ENCODE data around the gene TSHB.

The TSHB gene

GRCh38 chr1:115052454-115053083 lies 22.9 kb downstream of the TSHB start:
- Histone ChIP-seq H3K4me3 (ENCODE audit: low read depth, low read length) (no peak overlapping the region), H3K4me1 (ENCODE audit: control insufficient read depth, insufficient read depth, low read length) (no peaks in the 10 kb centered on the region), H3K27ac (ENCODE audit: extremely low read depth, low read depth, low read length) (no peak overlapping the region), H3K9me3 (ENCODE audit: control insufficient read depth, insufficient read depth, low read depth, low read length) (no peaks in the 10 kb centered on the region), H3K36me3 (ENCODE audit: control insufficient read depth in 2 of 2, insufficient read depth in 1 of 2, low read length in 2 of 2) (no peaks in the 10 kb centered on the region)
- CTCF ChIA-PET, result interaction anchor here (0.7 to 5.5 kb wide), 32 partner anchors 11 to 1075 kb away, joined by 3 to 61 read pairs (median 5); partner anchors contain the start of gene TSHB
- TF ChIP-seq ZBTB44 (tag by site-specific recombination; IDR thresholded peaks at IDR 0.05), result no peak
- TF ChIP-seq ZFHX2 (tag by site-specific recombination; conservative IDR thresholded peaks at IDR 0.05), result peak; percentile 59; the same call in 1 of the 2 replicates
- peak; percentile 37; the same call in 1 of the 2 replicates for TF ChIP-seq ZNF366 (tag by site-specific recombination; conservative IDR thresholded peaks at IDR 0.05)
- TF ChIP-seq INSM2 (tag by site-specific recombination; IDR thresholded peaks at IDR 0.05), result no peak
- TF ChIP-seq ZNF2 (tag by site-specific recombination; IDR thresholded peaks at IDR 0.05), result peak; percentile 91
- TF ChIP-seq ZNF654 (tag by site-specific recombination; IDR thresholded peaks at IDR 0.05; ENCODE audit: low read depth), result peak; percentile 53
- TF ChIP-seq EGR2 (tag by site-specific recombination; IDR thresholded peaks at IDR 0.05; ENCODE audit: low read depth), result peak; percentile 23; the same call in 1 of the 2 replicates
- 0 out of 2 replicates have a peak, but pooled peaks have one; percentile 23 for TF ChIP-seq REST (tag by site-specific recombination; IDR thresholded peaks at IDR 0.05)
- TF ChIP-seq AEBP2 (tag by site-specific recombination; IDR thresholded peaks at IDR 0.05; ENCODE audit: borderline replicate concordance), result no peak
- TF ChIP-seq ZNF324 (tag by site-specific recombination; IDR thresholded peaks at IDR 0.05), result no peak
- TF ChIP-seq ZNF112 (tag by site-specific recombination; IDR thresholded peaks at IDR 0.05), result no peak
- TF ChIP-seq ZNF837 (tag by site-specific recombination; IDR thresholded peaks at IDR 0.05), result no peak
- TF ChIP-seq CTCF (tag by site-specific recombination; IDR thresholded peaks at IDR 0.05), result peak; percentile 68
- peak; percentile 14; the same call in 1 of the 2 replicates for TF ChIP-seq ZBTB17 (tag by site-specific recombination; IDR thresholded peaks at IDR 0.05)
- TF ChIP-seq ZNF600 (tag by site-specific recombination; IDR thresholded peaks at IDR 0.05), result peak; percentile 33; the same call in 1 of the 2 replicates
- POLR2A ChIA-PET, result interaction anchor here (0.6 kb wide), 1 partner anchor 530 kb away, joined by 6 read pairs; no protein-coding TSS in a partner anchor

Data from HEK293 (cell line).